K562 (cell line): ENCODE results near the gene FAM83G. TPM values are rescaled to one million over a fixed set of nuclear protein-coding genes. Genes with fewer than 3 reads are reported as not detected.
A peak's percentile ranks its signal among the peaks of the same experiment; 100 is the strongest.

Experiments
- ATAC-seq: fragments of 200-7000 bp; cut with Tn5 transposase; 3 replicates; pipeline ENCODE4 v1.9.1; 2020; ENCODE audit warnings: moderate library complexity
- BruUV-seq: library from RNA; stranded (reverse); fragments of 400-500 nt; replicated peaks from 2 replicates; lab custom pipeline; 2021; lab: Mats Ljungman, UMichigan
- CTCF ChIA-PET: fragments of 300-600 bp; formaldehyde crosslinking; extraction: SDS; loops from one replicate; lab custom pipeline; 2021; ENCODE audit warnings: low intra/inter-chr PET ratio; lab: Yijun Ruan, JAX
- POLR2A ChIA-PET: fragments of 300-600, 350-650 bp; sonication (Branson Sonifier 250); formaldehyde crosslinking; extraction: SDS; loops from one replicate; lab custom pipeline; 2021; ENCODE audit warnings: antibody characterized with exemption, inconsistent platforms; lab: Yijun Ruan, JAX
- DNase-seq, 4 experiments: peaks; one replicate each; pipeline versions ENCODE4 v3.0.0 to v3.0.0-alpha.2; 2011 to 2018; ENCODE audit warnings: low spot score in 3 of 4, mixed read lengths in 3 of 4; ENCODE audit errors: extremely low read depth in 1 of 4
- FAIRE-seq: peaks from 2 replicates; lab custom pipeline; 2011; peaks lifted over from hg19 to GRCh38; lab: Jason Lieb, UNC
- H2AFZ ChIP-seq: 2 replicates; pipeline ENCODE4 v1.6.0; 2011; ENCODE audit warnings: low read depth, low read length, control low read depth, inconsistent platforms
- H3K27ac ChIP-seq: fragments of 200-600 bp; 3 replicates; pipeline ENCODE4 v1.8.0; 2011; ENCODE audit warnings: low read depth, mild to moderate bottlenecking, control low read depth, inconsistent platforms, low read length, moderate library complexity, mixed read lengths; ENCODE audit errors: extremely low read depth
- H3K27me3 ChIP-seq, 2 experiments: fragments of 300-600 bp in 1 of 2; 2 replicates in 1 of 2; 3 replicates in 1 of 2; pipeline versions ENCODE4 v1.6.0 to v1.8.0; 2011; ENCODE audit warnings: inconsistent platforms in 2 of 2, low read length in 2 of 2, mild to moderate bottlenecking in 1 of 2, mixed read lengths in 1 of 2, moderate library complexity in 1 of 2; ENCODE audit not compliant: control insufficient read depth in 2 of 2, insufficient read depth in 2 of 2
- H3K36me3 ChIP-seq: fragments of 300-600 bp; 3 replicates; pipeline ENCODE4 v1.8.0; 2011; ENCODE audit warnings: mild to moderate bottlenecking, low read length, inconsistent platforms; ENCODE audit not compliant: control insufficient read depth, insufficient read depth
- H3K4me1 ChIP-seq, 2 experiments: fragments of 200-600 bp in 1 of 2; replicated peaks in 1 of 2; 2 replicates in 1 of 2; 3 replicates in 1 of 2; pipeline versions ENCODE4 v1.5.1 to v1.8.0; 2011; ENCODE audit warnings: inconsistent platforms in 2 of 2, low read length in 2 of 2, mild to moderate bottlenecking in 1 of 2, mixed read lengths in 1 of 2, moderate library complexity in 1 of 2; ENCODE audit not compliant: control insufficient read depth in 2 of 2, insufficient read depth in 2 of 2
- H3K4me2 ChIP-seq: 2 replicates; pipeline ENCODE4 v1.6.1; 2011; ENCODE audit warnings: low read length, control low read depth, inconsistent platforms, mixed read lengths; ENCODE audit not compliant: insufficient read depth
- H3K4me3 ChIP-seq: fragments of 200-600 bp; sonication (generic), shearing (Covaris generic); 2 replicates; pipeline ENCODE4 v1.5.1; 2016; ENCODE audit warnings: control low read depth, inconsistent platforms
- H3K79me2 ChIP-seq: fragments of 200-600 bp; 3 replicates; pipeline ENCODE4 v1.8.0; 2011; ENCODE audit warnings: low read length, inconsistent platforms; ENCODE audit not compliant: control insufficient read depth, insufficient read depth
- H3K9ac ChIP-seq, 2 experiments: 2 replicates each; pipeline versions ENCODE4 v1.6.0 to v1.6.1; 2011; ENCODE audit warnings: low read depth in 2 of 2, low read length in 2 of 2, control low read depth in 1 of 2, inconsistent platforms in 1 of 2, mild to moderate bottlenecking in 1 of 2, mixed read lengths in 1 of 2; ENCODE audit not compliant: insufficient read depth in 1 of 2
- H3K9me1 ChIP-seq: one replicate; pipeline ENCODE4 v1.6.0; 2011; ENCODE audit warnings: inconsistent platforms, mild to moderate bottlenecking, low read length, moderate library complexity; ENCODE audit not compliant: control insufficient read depth, insufficient read depth
- H3K9me3 ChIP-seq: replicated peaks from 2 replicates; pipeline ENCODE4 v1.5.1; 2011; ENCODE audit warnings: low read depth, low read length, inconsistent platforms; ENCODE audit not compliant: control insufficient read depth, insufficient read depth
- H4K20me1 ChIP-seq: replicated peaks from 2 replicates; pipeline ENCODE4 v1.6.1; 2011; ENCODE audit warnings: low read length, inconsistent platforms, mixed read lengths; ENCODE audit not compliant: control insufficient read depth, insufficient read depth
- ARID1B ChIP-seq: fragments of 450-650 bp; IDR thresholded peaks from 2 replicates; pipeline ENCODE4 v1.6.1; 2016; ENCODE audit warnings: antibody characterized with exemption, mild to moderate bottlenecking, inconsistent platforms
- BACH1 ChIP-seq: fragments of 200-800 bp; sonication (Bioruptor generic); IDR thresholded peaks from 2 replicates; pipeline ENCODE4 v1.6.1; 2016; ENCODE audit warnings: missing genetic modification characterization, missing compliant biosample characterization
- JUN ChIP-seq, 2 experiments: sonication (generic) in 1 of 2; formaldehyde crosslinking in 1 of 2; IDR thresholded peaks; 2 replicates each; pipeline versions ENCODE4 v1.6.1 to v1.8.0; 2012 to 2022; ENCODE audit warnings: borderline replicate concordance in 2 of 2, mild to moderate bottlenecking in 2 of 2, improper control_type of control experiment in 1 of 2, low read depth in 1 of 2, low read length in 1 of 2, missing genetic modification reagents in 1 of 2
- JUND ChIP-seq, 2 experiments: IDR thresholded peaks; 2 replicates in 1 of 2; 3 replicates in 1 of 2; pipeline ENCODE4 v1.6.1; 2011; ENCODE audit warnings: borderline replicate concordance in 2 of 2, low read depth in 2 of 2, low read length in 2 of 2, improper control_type of control experiment in 1 of 2, missing biosample characterization in 1 of 2, missing genetic modification characterization in 1 of 2, missing genetic modification reagents in 1 of 2
- RBM25 ChIP-seq: fragments of 200-400 bp; formaldehyde crosslinking; IDR thresholded peaks from 2 replicates; pipeline ENCODE4 v1.6.1; 2018; ENCODE audit warnings: low read length, low read depth, moderate library complexity; ENCODE audit not compliant: severe bottlenecking
- RNF2 ChIP-seq: sonication (generic); IDR thresholded peaks from 2 replicates; pipeline ENCODE4 v1.6.1; 2016
- TRIM28 ChIP-seq: fragments of 450-650 bp; IDR thresholded peaks from 2 replicates; pipeline ENCODE4 v1.6.1; 2017
- ZEB2 ChIP-seq: fragments of 450-650 bp; IDR thresholded peaks from 2 replicates; pipeline ENCODE4 v1.6.1; 2016
- ZNF431 ChIP-seq: sonication (generic); formaldehyde crosslinking; IDR thresholded peaks from 2 replicates; pipeline ENCODE4 v1.8.0; 2022; ENCODE audit warnings: mild to moderate bottlenecking, missing genetic modification reagents
- ZNF699 ChIP-seq: fragments of 250-450 bp; sonication (Bioruptor Pico); IDR thresholded peaks from 2 replicates; pipeline ENCODE4 v1.8.0; 2021; ENCODE audit warnings: mild to moderate bottlenecking, moderate library complexity; ENCODE audit not compliant: insufficient replicate concordance
- WGBS: fragments of 100-300 bp; shearing (Covaris generic); methylation state at CpG from one replicate; pipeline ENCODE4 v1.1.6; 2016; ENCODE audit warnings: low coverage, mixed read lengths; ENCODE audit not compliant: insufficient coverage; ENCODE audit errors: missing lambda C conversion rate; 5-methylcytosine and 5-hydroxymethylcytosine counted together
- in situ Hi-C: fragments of 300-500 bp; cut with MboI; formaldehyde crosslinking; loops from 4 replicates; pipeline ENCODE4 v1.15.0; 2018; ENCODE audit warnings: inconsistent platforms, mixed read lengths
- intact Hi-C: fragments of 100-400 bp; cut with micrococcal nuclease; formaldehyde crosslinking; loops from 2 replicates; pipeline ENCODE4 v1.14.2; 2022
- polyA plus RNA-seq, 8 experiments: library from polyadenylated mRNA; depleted of rRNA in 4 of 8; stranded (reverse) in 5 of 8; unstranded in 3 of 8; fragments of >200 nt; fragmentation: Nextera tagmentation in 2 of 8; fragmentation: Illumina TruSeq in 1 of 8; extraction: Ambion mirVana in 2 of 8; extraction: Trizol in 1 of 8; gene quantifications; 2 replicates each; pipeline versions ENCODE4 v1.2.1 to v1.2.3, GENCODE V29; 2011 to 2014; ENCODE audit warnings: inconsistent platforms in 1 of 8, missing spikeins in 1 of 8
- total RNA-seq, 7 experiments: library from RNA; depleted of rRNA in 6 of 7; stranded (reverse); fragments of >200 nt in 6 of 7; fragmentation: Illumina TruSeq in 2 of 7; extraction: Trizol in 2 of 7; gene quantifications; 2 replicates each; pipeline versions ENCODE4 v1.2.1 to v1.2.3, GENCODE V29; 2011 to 2021; ENCODE audit warnings: low replicate concordance in 1 of 7
- TF ChIP-seq, protein P1 (sequence below): fragments of 450-650 bp; conservative IDR thresholded peaks from 2 replicates; pipeline ENCODE4 v1.6.1; 2016; ENCODE audit warnings: missing genetic modification characterization, low read depth, mild to moderate bottlenecking, missing compliant biosample characterization, moderate library complexity
- TF ChIP-seq, protein P2 (sequence below): fragments of 450-650 bp; IDR thresholded peaks from 2 replicates; pipeline ENCODE4 v1.6.1; 2014; ENCODE audit warnings: low read depth, mild to moderate bottlenecking, moderate library complexity, borderline replicate concordance
- TF ChIP-seq, protein P3 (sequence below): sonication (generic); formaldehyde crosslinking; IDR thresholded peaks from 2 replicates; pipeline ENCODE4 v1.8.1; 2023; ENCODE audit warnings: missing genetic modification reagents, mild to moderate bottlenecking, borderline replicate concordance

Gene FAM83G
- total and polyA plus RNA-seq, 9 of the 15 experiments (the other 6 are each of a cell fraction or from before 2014, with no cell fraction given) = 0.04 to 10.3 (median 4.5) TPM; not detected in 1

DNA sequence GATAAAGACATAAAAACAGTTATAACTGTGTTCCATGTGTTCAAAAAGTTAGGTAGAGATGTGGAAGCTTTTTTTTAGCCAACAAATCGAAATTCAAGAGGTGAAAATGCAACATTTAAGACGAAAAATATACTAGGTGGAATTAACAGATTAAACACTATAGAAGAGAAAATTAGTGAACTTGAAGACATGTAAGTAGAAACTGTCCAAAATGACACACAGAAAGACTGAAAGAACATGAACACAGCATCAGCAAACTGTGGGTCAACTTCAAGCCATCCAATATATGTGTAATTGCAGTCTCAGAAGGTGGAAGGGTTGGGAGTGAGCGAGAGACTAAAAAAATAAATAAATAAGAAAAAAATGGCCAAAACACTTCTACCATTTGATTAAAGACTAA is 9.3 kb downstream of the FAM83G start:
- no peak overlapping the region for H3K27ac ChIP-seq
- peaks cover 13% of the 10 kb centered on the region; the same call in 1 of the 2 replicates for H4K20me1 ChIP-seq
- ChIA-PET POLR2A (no interaction called here), CTCF (no interaction called here)
- ATAC-seq (no peak), DNase-seq (no peak), FAIRE-seq (no peak)
- H3K9ac ChIP-seq = no peak overlapping the region
- no peak overlapping the region for H3K4me2 ChIP-seq
- H3K27me3 ChIP-seq = no peaks in the 10 kb centered on the region
- no TSS peak for BruUV-seq
- 0 out of 3 replicates have a peak, but pooled peaks cover 3% of the 10 kb centered on the region for H3K79me2 ChIP-seq
- H3K9me3 ChIP-seq = no peaks in the 10 kb centered on the region
- peaks cover 3% of the 10 kb centered on the region for H3K9me1 ChIP-seq
- peaks cover 9 to 33% of the 10 kb centered on the region in 2 experiments; a peak in 4 of 5 replicates for H3K4me1 ChIP-seq
- WGBS = 81% methylated on average over 3 of the region's 3 CpGs
- in situ Hi-C loops (no loop called here), intact Hi-C loops (no loop called here)
- no peak overlapping the region for H3K4me3 ChIP-seq
- peaks cover 4% of the 10 kb centered on the region; the same call in 2 of the 3 replicates for H3K36me3 ChIP-seq
- no peak overlapping the region for H2AFZ ChIP-seq
- TF ChIP-seq, protein P1, sequence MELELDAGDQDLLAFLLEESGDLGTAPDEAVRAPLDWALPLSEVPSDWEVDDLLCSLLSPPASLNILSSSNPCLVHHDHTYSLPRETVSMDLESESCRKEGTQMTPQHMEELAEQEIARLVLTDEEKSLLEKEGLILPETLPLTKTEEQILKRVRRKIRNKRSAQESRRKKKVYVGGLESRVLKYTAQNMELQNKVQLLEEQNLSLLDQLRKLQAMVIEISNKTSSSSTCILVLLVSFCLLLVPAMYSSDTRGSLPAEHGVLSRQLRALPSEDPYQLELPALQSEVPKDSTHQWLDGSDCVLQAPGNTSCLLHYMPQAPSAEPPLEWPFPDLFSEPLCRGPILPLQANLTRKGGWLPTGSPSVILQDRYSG = no peak
- TF ChIP-seq RBM25 (peak; percentile 51), ARID1B (no peak), ZNF699 (CRISPR knock-in tag) (no peak), BACH1 (no peak), RNF2 (no peak), JUND (IDR thresholded peaks at IDR 0.05; ENCODE audit: borderline replicate concordance, low read depth, low read length) (no peak), JUND (tag; IDR thresholded peaks at IDR 0.05; ENCODE audit: borderline replicate concordance, low read depth, low read length) (no peak), ZNF431 (CRISPR knock-in tag) (no peak), TRIM28 (0 out of 2 replicates have a peak, but pooled peaks have one; percentile 26), JUN (IDR thresholded peaks at IDR 0.05; ENCODE audit: borderline replicate concordance, low read depth, low read length) (no peak), JUN (CRISPR knock-in tag; IDR thresholded peaks at IDR 0.05; ENCODE audit: borderline replicate concordance) (no peak), ZEB2 (no peak)
- TF ChIP-seq, protein P2, sequence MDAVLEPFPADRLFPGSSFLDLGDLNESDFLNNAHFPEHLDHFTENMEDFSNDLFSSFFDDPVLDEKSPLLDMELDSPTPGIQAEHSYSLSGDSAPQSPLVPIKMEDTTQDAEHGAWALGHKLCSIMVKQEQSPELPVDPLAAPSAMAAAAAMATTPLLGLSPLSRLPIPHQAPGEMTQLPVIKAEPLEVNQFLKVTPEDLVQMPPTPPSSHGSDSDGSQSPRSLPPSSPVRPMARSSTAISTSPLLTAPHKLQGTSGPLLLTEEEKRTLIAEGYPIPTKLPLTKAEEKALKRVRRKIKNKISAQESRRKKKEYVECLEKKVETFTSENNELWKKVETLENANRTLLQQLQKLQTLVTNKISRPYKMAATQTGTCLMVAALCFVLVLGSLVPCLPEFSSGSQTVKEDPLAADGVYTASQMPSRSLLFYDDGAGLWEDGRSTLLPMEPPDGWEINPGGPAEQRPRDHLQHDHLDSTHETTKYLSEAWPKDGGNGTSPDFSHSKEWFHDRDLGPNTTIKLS = no peak
- TF ChIP-seq, protein P3, sequence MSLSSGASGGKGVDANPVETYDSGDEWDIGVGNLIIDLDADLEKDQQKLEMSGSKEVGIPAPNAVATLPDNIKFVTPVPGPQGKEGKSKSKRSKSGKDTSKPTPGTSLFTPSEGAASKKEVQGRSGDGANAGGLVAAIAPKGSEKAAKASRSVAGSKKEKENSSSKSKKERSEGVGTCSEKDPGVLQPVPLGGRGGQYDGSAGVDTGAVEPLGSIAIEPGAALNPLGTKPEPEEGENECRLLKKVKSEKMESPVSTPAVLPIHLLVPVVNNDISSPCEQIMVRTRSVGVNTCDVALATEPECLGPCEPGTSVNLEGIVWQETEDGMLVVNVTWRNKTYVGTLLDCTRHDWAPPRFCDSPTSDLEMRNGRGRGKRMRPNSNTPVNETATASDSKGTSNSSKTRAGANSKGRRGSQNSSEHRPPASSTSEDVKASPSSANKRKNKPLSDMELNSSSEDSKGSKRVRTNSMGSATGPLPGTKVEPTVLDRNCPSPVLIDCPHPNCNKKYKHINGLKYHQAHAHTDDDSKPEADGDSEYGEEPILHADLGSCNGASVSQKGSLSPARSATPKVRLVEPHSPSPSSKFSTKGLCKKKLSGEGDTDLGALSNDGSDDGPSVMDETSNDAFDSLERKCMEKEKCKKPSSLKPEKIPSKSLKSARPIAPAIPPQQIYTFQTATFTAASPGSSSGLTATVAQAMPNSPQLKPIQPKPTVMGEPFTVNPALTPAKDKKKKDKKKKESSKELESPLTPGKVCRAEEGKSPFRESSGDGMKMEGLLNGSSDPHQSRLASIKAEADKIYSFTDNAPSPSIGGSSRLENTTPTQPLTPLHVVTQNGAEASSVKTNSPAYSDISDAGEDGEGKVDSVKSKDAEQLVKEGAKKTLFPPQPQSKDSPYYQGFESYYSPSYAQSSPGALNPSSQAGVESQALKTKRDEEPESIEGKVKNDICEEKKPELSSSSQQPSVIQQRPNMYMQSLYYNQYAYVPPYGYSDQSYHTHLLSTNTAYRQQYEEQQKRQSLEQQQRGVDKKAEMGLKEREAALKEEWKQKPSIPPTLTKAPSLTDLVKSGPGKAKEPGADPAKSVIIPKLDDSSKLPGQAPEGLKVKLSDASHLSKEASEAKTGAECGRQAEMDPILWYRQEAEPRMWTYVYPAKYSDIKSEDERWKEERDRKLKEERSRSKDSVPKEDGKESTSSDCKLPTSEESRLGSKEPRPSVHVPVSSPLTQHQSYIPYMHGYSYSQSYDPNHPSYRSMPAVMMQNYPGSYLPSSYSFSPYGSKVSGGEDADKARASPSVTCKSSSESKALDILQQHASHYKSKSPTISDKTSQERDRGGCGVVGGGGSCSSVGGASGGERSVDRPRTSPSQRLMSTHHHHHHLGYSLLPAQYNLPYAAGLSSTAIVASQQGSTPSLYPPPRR = no peak
